ENCODE measurements around the gene C7orf33. TPM values are rescaled to one million over a fixed set of nuclear protein-coding genes. Genes with fewer than 3 reads are reported as not detected.

The C7orf33 gene
- total RNA-seq, 1 experiment from 2014 or later = not detected

- no peaks in the 10 kb centered on the region for H3K79me1 ChIP-seq (ENCODE audit: insufficient read depth, low read depth, low read length, poor library complexity, severe bottlenecking)
- H3K27me3 ChIP-seq (ENCODE audit: insufficient read depth, low read length) = no peaks in the 10 kb centered on the region
- no peak overlapping the region for H2AFZ ChIP-seq (ENCODE audit: low read length)
- no peak overlapping the region for H3K4me2 ChIP-seq (ENCODE audit: insufficient read depth, insufficient read length, low read length)
- H2BK12ac ChIP-seq (ENCODE audit: insufficient read length, low read depth, low read length) = no peak overlapping the region
- Mint-ChIP-seq H3K27ac (no peak overlapping the region), H3K9me3 (no peaks in the 10 kb centered on the region), H3K4me3 (no peak overlapping the region), H3K36me3 (ENCODE audit: insufficient read depth in 1 of 3, low read depth in 3 of 3) (no peaks in the 10 kb centered on the region), H3K4me1 (peaks cover 47% of the 10 kb centered on the region in 2 experiments), H3K27me3 (ENCODE audit: low read depth) (peaks cover 4% of the 10 kb centered on the region)
- no peak overlapping the region for H2BK20ac ChIP-seq (ENCODE audit: low read depth, low read length, poor library complexity, severe bottlenecking)
- H3K79me2 ChIP-seq (ENCODE audit: insufficient read depth, low read length) = 0 out of 2 replicates have a peak, but pooled peaks cover 1% of the 10 kb centered on the region
- no peak overlapping the region for H3K9ac ChIP-seq (ENCODE audit: extremely low read depth, insufficient read length, low read length)
- no peak overlapping the region for H3K23ac ChIP-seq (ENCODE audit: insufficient read length, low read depth, low read length)
- WGBS (ENCODE audit: extremely low coverage, insufficient read length, low lambda C conversion rate) = no CpG with 5 or more reads among the region's 3 CpGs
- H3K9me3 ChIP-seq (ENCODE audit: control insufficient read depth, low read depth, low read length) = no peaks in the 10 kb centered on the region
- H4K8ac ChIP-seq (replicated peaks; ENCODE audit: insufficient read length, low read depth, low read length) = no peak overlapping the region
- H4K20me1 ChIP-seq (ENCODE audit: control insufficient read depth, insufficient read depth, insufficient read length) = no peaks in the 10 kb centered on the region
- H4K5ac ChIP-seq (ENCODE audit: insufficient read length, low read depth, low read length) = no peak overlapping the region
- no peak overlapping the region for H3T11ph ChIP-seq (ENCODE audit: low read length)
- H3K4ac ChIP-seq (ENCODE audit: low read depth, low read length) = no peak overlapping the region
- no peak overlapping the region; the same call in 1 of the 2 replicates for H3K14ac ChIP-seq (ENCODE audit: insufficient read depth, low read length)
- H4K91ac ChIP-seq (ENCODE audit: insufficient read length, low read depth, low read length) = no peak overlapping the region
- H3K18ac ChIP-seq (ENCODE audit: insufficient read length, low read depth, low read length) = no peak overlapping the region
- TF ChIP-seq CTCF (conservative IDR thresholded peaks at IDR 0.05) = no peak
- no peak for DNase-seq
- H2BK120ac ChIP-seq (ENCODE audit: low read depth, low read length, poor library complexity, severe bottlenecking) = no peak overlapping the region
- H2BK15ac ChIP-seq (ENCODE audit: low read depth, low read length) = no peak overlapping the region
- H2BK5ac ChIP-seq (ENCODE audit: insufficient read length, low read length) = no peak overlapping the region
- H3K4me1 ChIP-seq (ENCODE audit: insufficient read depth, low read length) = peaks cover 5% of the 10 kb centered on the region; the same call in 1 of the 2 replicates
- H2AK5ac ChIP-seq (ENCODE audit: insufficient read length, low read length) = no peak overlapping the region
- H3K27ac ChIP-seq (ENCODE audit: insufficient read length, low read depth, low read length) = no peak overlapping the region
- H3K56ac ChIP-seq (ENCODE audit: insufficient read length, low read depth, low read length) = no peak overlapping the region
- H3K23me2 ChIP-seq (ENCODE audit: insufficient read length, low read depth, low read length, poor library complexity, severe bottlenecking) = no peaks in the 10 kb centered on the region
Measured at GRCh38 chr7:148587076-148587475, 3.5 kb upstream of the C7orf33 start.

All from H9 (cell line).